ENCODE measurements around the gene ZNF335. TPM values are rescaled to one million over a fixed set of nuclear protein-coding genes. Genes with fewer than 3 reads are reported as not detected.

The ZNF335 gene
- total RNA-seq, 3 donors from 2014 or later (not counting 1 experiment from before 2014, with no cell fraction given): 101 to 119 (median 102) TPM

- Mint-ChIP-seq H3K9me3 (no peaks in the 10 kb centered on the region), H3K4me3 (peak overlapping the region; percentile 67), H3K36me3 (no peaks in the 10 kb centered on the region), H3K27ac (peak overlapping the region; percentile 3 to 50), H3K27me3 (ENCODE audit: low read depth in 2 of 2) (peaks cover 66 to 70% of the 10 kb centered on the region in 2 donors), H3K4me1 (peaks cover 27 to 48% of the 10 kb centered on the region in 2 donors)
- ATAC-seq (peak; percentile 63 to 68 (median 66)), DNase-seq (peak; percentile 62 to 87)
- peaks cover 49% of the 10 kb centered on the region for H3K27me3 ChIP-seq (ENCODE audit: control insufficient read depth, insufficient read depth, low read length)
- H3K36me3 ChIP-seq (ENCODE audit: control insufficient read depth, insufficient read depth, low read length): no peaks in the 10 kb centered on the region
- peaks cover 11% of the 10 kb centered on the region for H3K9me3 ChIP-seq (ENCODE audit: control insufficient read depth, insufficient read depth, low read length)
- 2% methylated on average over 67 of the region's 67 CpGs for WGBS (ENCODE audit: insufficient coverage)
- H3K4me1 ChIP-seq (ENCODE audit: control insufficient read depth, insufficient read depth, low read length): peaks cover 55% of the 10 kb centered on the region
- peak overlapping the region; percentile 5 for H3K4me3 ChIP-seq (ENCODE audit: low read length)
- no peak overlapping the region for H3K27ac ChIP-seq (ENCODE audit: low read length)
- intact Hi-C loops (cut with micrococcal nuclease): loop anchor here (1.0 to 5.0 kb wide), 2 partner anchors 27 to 42 kb away; partner anchors contain the start of gene ZNF335
- peak; percentile 99 for TF ChIP-seq CTCF (IDR thresholded peaks at IDR 0.05)
These were observed 42.0 kb upstream of the ZNF335 start for GRCh38 chr20:46013829-46014516.

- no peak overlapping the region for H3K4me3 ChIP-seq (ENCODE audit: low read length)
- DNase-seq: no peak
- intact Hi-C loops (cut with micrococcal nuclease): loop anchor here (1.0 to 5.0 kb wide), 2 partner anchors 26 to 41 kb away; partner anchors contain the start of gene ZNF335
- peaks cover 61% of the 10 kb centered on the region for H3K4me1 ChIP-seq (ENCODE audit: control insufficient read depth, insufficient read depth, low read length)
- Mint-ChIP-seq H3K4me3 (peak overlapping the region; percentile 69), H3K4me1 (peaks cover 33 to 54% of the 10 kb centered on the region in 2 donors), H3K36me3 (no peaks in the 10 kb centered on the region), H3K27me3 (ENCODE audit: low read depth in 2 of 2) (peaks cover 64% of the 10 kb centered on the region in 2 donors), H3K9me3 (no peaks in the 10 kb centered on the region), H3K27ac (peak overlapping the region in 1 of 2 donors; percentile 83)
- H3K27me3 ChIP-seq (ENCODE audit: control insufficient read depth, insufficient read depth, low read length): peaks cover 52% of the 10 kb centered on the region
- WGBS (ENCODE audit: insufficient coverage): 16% methylated on average over 29 of the region's 29 CpGs
- no peak overlapping the region for H3K27ac ChIP-seq (ENCODE audit: low read length)
- no peak for TF ChIP-seq CTCF (IDR thresholded peaks at IDR 0.05)
- ATAC-seq: no peak
- H3K9me3 ChIP-seq (ENCODE audit: control insufficient read depth, insufficient read depth, low read length): peaks cover 11% of the 10 kb centered on the region
- H3K36me3 ChIP-seq (ENCODE audit: control insufficient read depth, insufficient read depth, low read length): no peaks in the 10 kb centered on the region
These were observed 41.4 kb upstream of the ZNF335 start for GRCh38 chr20:46013322-46013828.

GRCh38 chr20:46012921-46013320 lies 40.9 kb upstream of the ZNF335 start:
- peaks cover 65 to 66% of the 10 kb centered on the region in 2 donors for H3K27me3 Mint-ChIP-seq (ENCODE audit: low read depth in 2 of 2)
- no peak for ATAC-seq
- no peak overlapping the region for H3K4me3 ChIP-seq (ENCODE audit: low read length)
- H3K4me1 ChIP-seq (ENCODE audit: control insufficient read depth, insufficient read depth, low read length): peaks cover 65% of the 10 kb centered on the region
- no peak for TF ChIP-seq CTCF (IDR thresholded peaks at IDR 0.05)
- intact Hi-C loops (cut with micrococcal nuclease): loop anchor here (1.0 to 5.0 kb wide), 2 partner anchors 26 to 41 kb away; partner anchors contain the start of gene ZNF335
- no peaks in the 10 kb centered on the region for H3K36me3 Mint-ChIP-seq
- no peak for DNase-seq
- no peak overlapping the region for H3K27ac ChIP-seq (ENCODE audit: low read length)
- peak overlapping the region in 1 of 2 donors; percentile 83 for H3K27ac Mint-ChIP-seq
- peaks cover 11% of the 10 kb centered on the region for H3K9me3 ChIP-seq (ENCODE audit: control insufficient read depth, insufficient read depth, low read length)
- WGBS (ENCODE audit: insufficient coverage): 37% methylated on average over 10 of the region's 10 CpGs
- H3K4me1 Mint-ChIP-seq: peaks cover 37 to 59% of the 10 kb centered on the region in 2 donors
- H3K4me3 Mint-ChIP-seq: peak overlapping the region; percentile 69
- H3K36me3 ChIP-seq (ENCODE audit: control insufficient read depth, insufficient read depth, low read length): no peaks in the 10 kb centered on the region
- peaks cover 52% of the 10 kb centered on the region for H3K27me3 ChIP-seq (ENCODE audit: control insufficient read depth, insufficient read depth, low read length)
- no peaks in the 10 kb centered on the region for H3K9me3 Mint-ChIP-seq

Data from natural killer cell (primary cell).